Frontal cortex (tissue), 4 donors: ENCODE measurements around the gene ZNF69. TPM values are rescaled to one million over a fixed set of nuclear protein-coding genes. Genes with fewer than 3 reads are reported as not detected.
"Not testable (repeated sequence)": the region's sequence is repeated elsewhere in the genome, so short reads cannot be mapped to it uniquely, and the experiment has no call there.

Experiments
- DNase-seq, 2 donors: peaks; one replicate each; pipeline ENCODE4 v3.0.0; 2012; ENCODE audit warnings: low spot score in 2 of 2
- FAIRE-seq: peaks from 2 replicates; lab custom pipeline; 2012; peaks lifted over from hg19 to GRCh38; lab: Jason Lieb, UNC
- total RNA-seq: library from RNA; depleted of rRNA; stranded (reverse); fragments of >200 nt; gene quantifications from one replicate; pipeline ENCODE4 v1.2.3, GENCODE V29; 2014
- donor health status: control.
- donor health status: control.
- donor health status: control.

Gene ZNF69
- total RNA-seq: 17.9 TPM

DNA sequence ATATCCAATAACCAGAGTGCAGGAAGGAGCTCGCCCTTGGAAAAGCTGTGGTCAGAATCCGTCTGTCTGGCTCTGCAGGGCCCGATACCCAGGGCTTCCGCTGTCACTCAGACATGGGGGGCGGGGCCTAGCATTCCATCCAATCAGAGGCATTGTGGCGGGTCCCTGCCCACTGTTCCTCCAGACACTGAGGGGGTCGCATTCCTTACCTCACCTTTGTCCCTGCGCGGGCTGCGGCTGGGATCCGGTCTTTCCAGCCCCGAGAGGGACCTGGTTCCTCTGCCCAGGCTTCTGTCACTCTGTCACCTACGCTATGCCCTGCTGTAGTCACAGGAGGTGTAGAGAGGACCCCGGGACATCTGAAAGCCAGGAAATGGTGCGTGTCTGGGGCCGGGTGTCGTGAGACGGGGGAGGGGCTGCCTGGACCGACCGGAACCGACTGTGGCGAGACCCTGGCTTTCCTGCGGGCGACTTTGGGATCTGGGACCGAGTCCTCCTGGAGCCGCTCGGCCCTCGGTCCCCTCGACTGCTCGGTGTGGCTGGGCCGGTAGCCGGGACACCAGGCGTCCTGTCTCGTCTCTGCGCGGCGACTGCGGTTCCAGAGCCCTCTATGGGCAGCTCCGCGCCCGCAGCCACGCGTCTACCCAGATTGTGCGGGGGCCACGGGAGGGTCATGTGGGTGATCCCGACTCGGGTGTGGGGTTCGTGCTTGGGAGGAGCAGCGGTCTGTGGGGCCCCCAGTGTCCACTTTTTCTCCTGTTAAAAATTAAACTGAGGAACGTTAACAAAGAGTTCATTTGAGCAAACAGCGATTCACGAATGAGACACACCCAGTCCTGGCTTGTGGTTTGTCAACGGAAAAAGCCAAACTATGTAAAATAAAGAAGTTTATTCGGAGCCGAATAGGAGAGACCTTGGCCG is at the start of gene ZNF69:
Gene ZNF69, plus strand, starts transcription at position 172 of the 921 bp plus-strand sequence. Its CDS starts 142 bp downstream, at position 314.
- DNase-seq (peak; percentile 44 to 74), FAIRE-seq (no peak)

DNA sequence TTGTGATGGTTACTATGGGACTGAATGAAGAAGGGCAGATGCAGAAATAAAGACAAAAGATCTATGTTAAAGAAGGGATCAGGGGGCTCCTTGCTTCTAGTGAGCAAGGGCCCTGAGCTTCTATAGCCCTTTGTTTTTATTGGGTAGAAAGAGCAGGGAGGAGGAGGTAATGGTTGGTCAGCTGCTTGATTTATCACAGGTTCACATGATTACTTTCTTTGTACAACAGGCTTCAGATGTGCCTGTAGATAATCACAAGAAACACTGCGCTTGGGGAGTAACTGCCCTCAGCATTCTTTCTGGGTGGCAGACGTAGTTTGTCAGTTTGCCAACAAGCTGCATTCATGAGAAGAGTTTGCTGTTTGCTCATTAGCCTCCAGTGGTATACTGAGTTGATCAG is 43.9 kb upstream of the ZNF69 start:
- DNase-seq (no peak), FAIRE-seq (no peak)

DNA sequence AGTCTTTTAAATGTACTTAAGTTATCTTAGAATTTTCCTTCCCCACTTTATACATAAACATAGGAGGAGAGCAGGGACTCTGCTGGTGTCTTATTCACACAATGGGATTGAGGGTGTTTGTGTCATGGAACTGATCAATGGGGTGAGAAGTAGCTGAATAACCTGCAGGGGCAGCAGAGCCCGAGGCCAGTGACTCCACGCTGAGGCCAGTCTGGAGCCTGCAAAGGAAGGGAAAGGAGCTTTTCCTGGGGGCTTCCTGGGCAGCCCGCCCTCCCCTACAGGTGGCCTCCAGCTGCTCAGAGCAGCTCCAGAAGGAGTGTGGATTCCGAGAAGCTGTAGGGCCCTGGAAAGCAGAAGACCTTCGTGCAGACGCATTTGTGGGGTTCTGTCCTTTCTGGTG is 40.0 kb upstream of the ZNF69 start:
- not testable (repeated sequence) for DNase-seq, FAIRE-seq

DNA sequence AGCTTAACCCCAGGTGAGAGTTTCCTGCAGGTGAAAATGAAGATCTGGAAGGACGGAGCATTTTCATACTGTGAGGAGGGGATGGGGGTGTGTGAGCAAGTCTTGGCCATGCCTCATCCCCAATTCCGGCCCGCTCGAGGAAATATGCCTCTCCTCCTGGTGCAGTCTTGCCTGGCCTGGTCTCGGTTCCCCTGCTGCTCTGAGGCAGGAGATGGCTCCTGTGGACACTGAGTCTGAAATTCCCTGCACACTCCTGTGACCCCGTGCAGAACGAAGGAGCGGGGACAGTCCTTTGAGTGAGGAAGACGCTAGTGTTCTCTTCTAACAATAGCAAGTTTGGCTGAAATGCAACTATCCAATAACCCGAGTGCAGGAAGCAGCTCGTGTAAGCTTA is 39.4 kb upstream of the ZNF69 start:
- no peak for FAIRE-seq
- no peak for DNase-seq

GRCh38 chr19:11848594-11849469 is 38.8 kb upstream of the ZNF69 start, which contains the start of gene ZNF439:
TSS of gene ZNF439 (plus strand) at chr19:11848726. CDS start at chr19:11848868, 142 bp downstream.
- DNase-seq (peak; percentile 87 to 90), FAIRE-seq (no peak)

DNA sequence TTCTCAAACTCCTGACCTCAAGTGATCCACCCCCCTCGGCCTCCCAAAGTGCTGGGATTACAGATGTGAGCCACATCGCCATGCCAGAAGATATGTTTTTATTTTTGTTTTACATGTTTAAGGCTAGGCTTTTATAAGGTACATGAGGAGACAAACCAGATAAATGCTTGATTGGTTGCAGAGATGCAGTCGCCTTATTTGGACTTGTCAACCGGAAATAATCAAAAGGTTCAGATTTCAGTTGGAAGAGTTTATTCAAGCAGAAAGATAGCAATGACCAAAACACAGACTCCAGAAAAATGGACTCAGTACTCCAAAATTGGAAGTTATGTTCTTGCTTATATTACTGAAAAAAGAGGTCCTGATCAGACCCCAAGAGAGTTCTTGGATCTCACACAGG is 37.3 kb upstream of the ZNF69 start:
- FAIRE-seq, DNase-seq: not testable (repeated sequence)

DNA sequence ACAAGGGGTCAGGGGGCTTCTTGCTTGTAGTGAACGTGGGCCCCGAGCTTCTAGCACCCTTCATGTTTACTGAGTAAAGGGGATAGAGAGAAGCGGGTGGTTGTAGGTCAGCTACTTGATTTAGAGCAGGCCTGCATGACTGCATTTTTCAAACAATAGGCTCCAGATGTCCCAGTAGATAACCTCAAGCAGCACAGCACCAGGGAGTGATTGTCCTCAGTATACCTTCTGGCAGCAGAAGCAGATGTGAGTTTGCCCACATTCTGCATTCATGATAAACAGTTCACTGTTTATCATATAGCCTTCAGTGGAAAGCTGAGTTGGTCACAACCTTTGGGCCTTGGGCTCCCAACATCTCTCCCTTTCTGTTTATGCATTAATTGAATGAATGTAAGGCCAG is 34.2 kb upstream of the ZNF69 start:
- FAIRE-seq: no peak
- DNase-seq: no peak

DNA sequence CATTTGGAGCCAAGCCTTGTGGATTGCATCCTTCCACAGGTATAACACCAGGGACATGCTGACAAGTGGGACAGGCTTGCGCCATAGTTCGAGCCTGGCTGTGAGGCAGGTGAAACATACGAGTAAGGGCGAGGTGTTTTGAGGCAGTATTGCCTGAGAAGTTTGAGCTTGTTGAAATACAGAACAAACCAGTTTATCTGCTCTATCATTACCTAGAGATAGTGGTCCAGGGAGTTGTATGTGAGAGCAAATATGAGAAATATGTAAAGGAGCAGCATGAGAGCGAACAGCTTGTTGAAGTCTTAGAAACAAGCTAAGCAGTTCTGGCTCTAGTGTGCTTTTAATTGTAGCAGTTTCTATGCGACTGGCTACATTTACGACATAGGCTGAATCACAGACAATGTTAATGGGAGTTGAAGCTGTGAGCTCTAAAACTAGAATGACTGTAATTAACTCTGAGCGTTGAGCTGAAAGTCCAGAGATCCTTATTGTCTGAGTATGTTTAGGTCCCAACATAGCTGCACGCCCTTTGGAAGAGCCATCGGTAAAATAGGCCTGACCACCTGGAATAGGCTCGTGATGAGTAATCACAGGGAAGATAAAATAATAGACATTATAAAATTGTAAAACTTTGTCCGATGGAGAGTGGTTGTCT is 30.9 kb upstream of the ZNF69 start:
- FAIRE-seq: no peak

DNA sequence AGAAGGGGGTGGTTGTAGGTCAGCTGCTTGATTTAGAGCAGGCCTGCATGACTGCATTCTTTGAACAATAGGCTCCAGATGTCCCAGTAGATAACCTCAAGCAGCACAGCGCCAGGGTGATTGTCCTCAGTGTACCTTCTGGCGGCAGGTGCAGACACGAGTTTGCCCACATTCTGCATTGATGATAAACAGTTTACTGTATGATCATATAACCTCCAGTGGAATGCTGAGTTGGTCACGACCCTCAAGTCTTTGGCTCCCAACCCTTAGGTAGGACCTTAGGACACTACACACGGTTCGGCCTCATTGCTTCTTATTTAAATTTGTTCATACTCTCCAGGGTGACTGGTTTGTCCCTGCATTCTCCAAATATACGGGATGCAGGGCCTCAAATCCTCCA is 26.9 kb upstream of the ZNF69 start:
- FAIRE-seq: no peak
- DNase-seq: no peak

More for the DNA sequence above, 30.9 kb upstream of the ZNF69 start:
- no peak for DNase-seq

GRCh38 chr19:11861301-11861700 is 26.3 kb upstream of the ZNF69 start:
- FAIRE-seq (no peak), DNase-seq (no peak)

GRCh38 chr19:11867766-11868165 is 19.8 kb upstream of the ZNF69 start:
- FAIRE-seq, DNase-seq: not testable (repeated sequence)

DNA sequence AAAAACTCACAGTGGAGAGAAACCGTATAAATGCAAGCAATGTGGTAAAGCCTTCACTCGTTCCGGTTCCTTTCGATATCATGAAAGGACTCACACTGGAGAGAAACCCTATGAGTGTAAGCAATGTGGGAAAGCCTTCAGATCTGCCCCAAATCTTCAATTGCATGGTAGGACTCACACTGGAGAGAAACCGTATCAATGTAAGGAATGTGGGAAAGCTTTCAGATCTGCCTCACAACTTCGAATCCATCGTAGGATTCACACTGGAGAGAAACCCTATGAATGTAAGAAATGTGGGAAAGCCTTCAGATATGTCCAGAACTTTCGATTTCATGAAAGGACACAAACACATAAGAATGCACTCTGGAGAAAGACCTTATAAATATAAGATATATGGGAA is 19.4 kb upstream of the ZNF69 start:
- no peak for FAIRE-seq

DNA sequence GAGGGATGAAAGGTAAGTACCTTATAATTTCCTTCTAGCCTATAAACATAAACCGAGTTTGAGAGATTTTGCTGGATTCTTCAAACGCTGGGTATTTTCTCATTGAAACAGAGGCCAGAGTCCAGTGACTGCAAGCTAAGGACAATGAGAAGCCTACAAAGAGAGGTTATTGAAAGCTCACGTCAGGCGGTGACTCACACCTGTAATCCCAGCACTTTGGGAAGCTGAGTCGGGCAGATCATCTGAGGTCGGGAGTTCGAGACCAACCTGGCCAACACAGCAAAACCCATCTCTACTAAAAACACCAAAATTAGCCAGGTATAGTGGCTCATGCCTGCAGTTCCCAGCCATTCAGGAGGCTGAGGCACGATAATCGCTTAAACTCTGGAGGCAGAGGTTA is 15.0 kb upstream of the ZNF69 start:
- no peak for DNase-seq
- FAIRE-seq: no peak

More for the DNA sequence above, 19.4 kb upstream of the ZNF69 start:
- DNase-seq: no peak

- no peak for FAIRE-seq
Measured at GRCh38 chr19:11873762-11874161, 13.8 kb upstream of the ZNF69 start.

GRCh38 chr19:11879687-11880266 is 7.8 kb upstream of the ZNF69 start:
- DNase-seq, FAIRE-seq: not testable (repeated sequence)

More at GRCh38 chr19:11873762-11874161, 13.8 kb upstream of the ZNF69 start:
- DNase-seq: no peak

DNA sequence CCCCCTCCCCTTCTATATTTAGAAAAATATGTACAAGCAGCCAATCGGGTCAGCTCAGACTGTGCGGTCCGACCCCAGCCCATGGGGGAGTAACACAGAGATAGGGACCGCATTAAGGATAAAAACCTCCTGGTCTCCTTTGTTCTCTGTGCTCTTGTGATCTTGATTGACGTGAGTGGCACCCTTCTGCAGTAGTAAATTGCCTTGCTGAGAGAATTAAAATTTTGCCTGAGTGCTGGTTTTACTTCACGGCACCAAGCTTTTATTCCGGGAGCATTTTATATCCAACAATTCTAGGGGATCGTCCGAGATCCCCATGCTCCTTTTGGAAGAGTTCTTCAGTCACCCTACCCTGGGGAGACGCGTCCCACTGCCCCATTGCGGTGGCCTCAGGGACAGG is 7.0 kb upstream of the ZNF69 start:
- FAIRE-seq (no peak), DNase-seq (no peak)

- FAIRE-seq (no peak), DNase-seq (peak; percentile 31 to 69)
Measured at GRCh38 chr19:11881151-11881800, 6.3 kb upstream of the ZNF69 start.

DNA sequence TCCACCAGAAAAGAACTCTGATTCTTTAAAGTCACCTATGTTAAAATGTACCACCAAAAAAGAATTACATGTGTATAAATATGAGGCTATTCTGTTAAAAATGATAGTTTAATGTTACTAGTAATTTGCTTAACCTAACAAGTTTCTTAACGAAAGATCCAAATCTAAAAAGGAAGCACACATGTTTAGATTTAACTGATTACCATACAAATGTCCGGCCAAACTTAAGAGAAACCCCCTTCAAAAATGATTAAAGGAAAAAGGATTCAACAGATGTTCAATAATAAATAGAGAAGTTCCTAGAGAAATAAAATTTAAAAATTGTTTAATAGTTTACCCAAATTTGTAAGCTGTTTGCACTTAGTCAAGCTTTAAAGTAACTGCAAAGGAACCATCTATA is 5.0 kb upstream of the ZNF69 start:
- FAIRE-seq: no peak

GRCh38 chr19:11887234-11887610 is 360 bp upstream of the ZNF69 start:
- FAIRE-seq (no peak), DNase-seq (no peak)

More for the DNA sequence above, 5.0 kb upstream of the ZNF69 start:
- DNase-seq: no peak
